ENCODE data around the gene FLYWCH1.

The FLYWCH1 gene, protein sequence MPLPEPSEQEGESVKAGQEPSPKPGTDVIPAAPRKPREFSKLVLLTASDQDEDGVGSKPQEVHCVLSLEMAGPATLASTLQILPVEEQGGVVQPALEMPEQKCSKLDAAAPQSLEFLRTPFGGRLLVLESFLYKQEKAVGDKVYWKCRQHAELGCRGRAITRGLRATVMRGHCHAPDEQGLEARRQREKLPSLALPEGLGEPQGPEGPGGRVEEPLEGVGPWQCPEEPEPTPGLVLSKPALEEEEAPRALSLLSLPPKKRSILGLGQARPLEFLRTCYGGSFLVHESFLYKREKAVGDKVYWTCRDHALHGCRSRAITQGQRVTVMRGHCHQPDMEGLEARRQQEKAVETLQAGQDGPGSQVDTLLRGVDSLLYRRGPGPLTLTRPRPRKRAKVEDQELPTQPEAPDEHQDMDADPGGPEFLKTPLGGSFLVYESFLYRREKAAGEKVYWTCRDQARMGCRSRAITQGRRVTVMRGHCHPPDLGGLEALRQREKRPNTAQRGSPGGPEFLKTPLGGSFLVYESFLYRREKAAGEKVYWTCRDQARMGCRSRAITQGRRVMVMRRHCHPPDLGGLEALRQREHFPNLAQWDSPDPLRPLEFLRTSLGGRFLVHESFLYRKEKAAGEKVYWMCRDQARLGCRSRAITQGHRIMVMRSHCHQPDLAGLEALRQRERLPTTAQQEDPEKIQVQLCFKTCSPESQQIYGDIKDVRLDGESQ

DNA sequence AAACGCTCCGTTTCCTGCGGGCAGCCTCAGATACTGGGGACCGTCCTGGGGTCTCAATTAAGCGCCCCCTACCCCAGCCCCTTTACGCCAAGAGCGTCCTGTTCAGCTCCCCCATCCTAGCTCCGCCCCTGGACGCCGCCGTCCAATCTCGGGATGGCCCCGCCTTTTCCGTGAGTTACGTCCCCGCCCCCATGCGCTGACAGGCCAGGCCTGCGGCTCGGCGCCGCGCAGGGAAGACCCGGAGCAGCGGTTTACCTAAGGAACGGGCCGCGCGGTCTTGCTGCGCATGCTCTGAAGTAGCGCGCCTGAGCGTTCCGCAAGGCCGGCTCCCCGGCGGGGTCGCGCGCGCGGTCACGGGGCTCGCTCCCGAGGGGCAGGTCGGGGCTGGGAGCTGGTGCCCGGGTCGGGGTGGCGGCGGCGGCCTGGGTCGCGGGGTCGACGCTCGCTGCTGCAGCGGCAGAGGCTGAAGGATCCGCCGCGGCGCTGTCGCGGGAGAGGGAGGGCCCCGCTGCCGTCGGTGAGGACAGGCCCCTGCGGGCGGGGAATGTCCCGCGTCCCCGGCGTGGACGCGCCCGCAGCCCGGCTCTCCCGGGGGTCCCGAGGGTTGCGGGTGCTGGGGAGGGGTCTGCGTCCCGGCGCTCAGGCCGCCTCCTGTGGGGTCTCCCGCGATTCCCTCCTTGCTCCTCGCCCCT is at the start of gene FLYWCH1:
Gene FLYWCH1, plus strand, starts transcription at position 294 of the 692 bp plus-strand sequence. CDS start 17,755 bp downstream, outside the sequence.
- in situ Hi-C loops (cut with MboI; ENCODE audit: low sequenced_read_pairs, unreplicated experiment), result no loop called here
- DNase-seq (ENCODE audit: low spot score), result peak; percentile 97
- TF ChIP-seq, protein P1, sequence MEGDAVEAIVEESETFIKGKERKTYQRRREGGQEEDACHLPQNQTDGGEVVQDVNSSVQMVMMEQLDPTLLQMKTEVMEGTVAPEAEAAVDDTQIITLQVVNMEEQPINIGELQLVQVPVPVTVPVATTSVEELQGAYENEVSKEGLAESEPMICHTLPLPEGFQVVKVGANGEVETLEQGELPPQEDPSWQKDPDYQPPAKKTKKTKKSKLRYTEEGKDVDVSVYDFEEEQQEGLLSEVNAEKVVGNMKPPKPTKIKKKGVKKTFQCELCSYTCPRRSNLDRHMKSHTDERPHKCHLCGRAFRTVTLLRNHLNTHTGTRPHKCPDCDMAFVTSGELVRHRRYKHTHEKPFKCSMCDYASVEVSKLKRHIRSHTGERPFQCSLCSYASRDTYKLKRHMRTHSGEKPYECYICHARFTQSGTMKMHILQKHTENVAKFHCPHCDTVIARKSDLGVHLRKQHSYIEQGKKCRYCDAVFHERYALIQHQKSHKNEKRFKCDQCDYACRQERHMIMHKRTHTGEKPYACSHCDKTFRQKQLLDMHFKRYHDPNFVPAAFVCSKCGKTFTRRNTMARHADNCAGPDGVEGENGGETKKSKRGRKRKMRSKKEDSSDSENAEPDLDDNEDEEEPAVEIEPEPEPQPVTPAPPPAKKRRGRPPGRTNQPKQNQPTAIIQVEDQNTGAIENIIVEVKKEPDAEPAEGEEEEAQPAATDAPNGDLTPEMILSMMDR (IDR thresholded peaks at IDR 0.05; ENCODE audit: borderline replicate concordance, control extremely low read depth, extremely low read depth, insufficient read depth, missing control alignments), result no peak

DNA sequence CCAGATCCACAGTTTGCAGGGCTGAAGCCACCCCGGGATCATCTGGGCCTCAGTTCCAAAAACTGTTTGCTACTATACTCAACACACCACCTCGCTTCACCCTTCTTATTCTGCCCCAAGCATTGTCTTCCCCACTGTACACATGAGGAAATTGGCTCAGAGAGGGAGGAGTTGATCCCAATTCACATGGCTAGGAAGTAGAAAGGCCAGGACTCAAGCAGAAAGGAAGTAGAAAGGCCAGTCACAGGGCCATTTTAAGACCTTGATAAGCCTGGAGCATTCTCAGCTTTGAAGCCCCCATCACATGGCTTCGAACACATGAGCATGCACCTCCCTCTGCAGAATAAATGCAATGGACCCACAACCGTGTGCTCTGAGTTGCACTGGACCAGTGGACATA is 46.1 kb upstream of the FLYWCH1 start:
- DNase-seq (ENCODE audit: low spot score), result no peak
- TF ChIP-seq, protein P1 (IDR thresholded peaks at IDR 0.05; ENCODE audit: borderline replicate concordance, control extremely low read depth, extremely low read depth, insufficient read depth, missing control alignments), result no peak
- in situ Hi-C loops (cut with MboI; ENCODE audit: low sequenced_read_pairs, unreplicated experiment), result no loop called here

DNA sequence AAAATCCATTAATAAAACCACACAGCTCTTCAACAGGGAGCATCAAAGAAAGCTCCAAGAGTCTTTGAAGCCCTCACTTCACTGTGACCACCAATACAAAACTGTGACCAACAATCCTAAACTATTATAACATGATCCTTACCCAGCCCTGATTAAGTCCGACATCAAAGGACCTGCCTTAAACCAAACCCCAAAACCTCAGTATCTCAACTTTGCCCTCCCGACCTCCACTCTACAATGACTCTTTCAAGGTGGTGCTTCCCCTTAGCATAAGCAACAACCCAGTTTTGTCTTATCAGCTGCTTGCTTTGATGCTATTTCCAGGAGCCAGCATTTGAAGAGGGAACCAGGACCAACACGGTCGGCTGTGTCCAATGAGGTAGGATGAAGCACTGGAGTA is 45.3 kb upstream of the FLYWCH1 start:
- TF ChIP-seq, protein P1 (IDR thresholded peaks at IDR 0.05; ENCODE audit: borderline replicate concordance, control extremely low read depth, extremely low read depth, insufficient read depth, missing control alignments), result no peak
- no peak for DNase-seq (ENCODE audit: low spot score)
- in situ Hi-C loops (cut with MboI; ENCODE audit: low sequenced_read_pairs, unreplicated experiment), result no loop called here

DNA sequence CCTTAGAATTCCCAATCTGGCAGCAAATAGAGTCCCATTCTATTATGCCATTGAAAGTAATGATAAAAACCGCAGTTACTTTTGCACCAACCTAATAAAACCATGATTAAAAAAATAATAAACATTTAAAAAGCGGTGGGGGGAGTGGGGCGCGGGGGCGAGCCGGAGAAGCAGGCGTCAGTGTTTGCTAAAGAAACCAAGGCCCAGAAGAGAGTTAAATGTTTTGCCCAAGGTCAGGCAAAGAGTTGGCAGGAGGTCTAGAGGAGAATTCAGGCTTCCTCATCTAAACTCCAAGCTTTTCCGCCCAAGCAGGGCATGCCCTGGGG is 44.1 kb upstream of the FLYWCH1 start:
- DNase-seq (ENCODE audit: low spot score), result no peak
- TF ChIP-seq, protein P1 (IDR thresholded peaks at IDR 0.05; ENCODE audit: borderline replicate concordance, control extremely low read depth, extremely low read depth, insufficient read depth, missing control alignments), result no peak
- in situ Hi-C loops (cut with MboI; ENCODE audit: low sequenced_read_pairs, unreplicated experiment), result no loop called here

DNA sequence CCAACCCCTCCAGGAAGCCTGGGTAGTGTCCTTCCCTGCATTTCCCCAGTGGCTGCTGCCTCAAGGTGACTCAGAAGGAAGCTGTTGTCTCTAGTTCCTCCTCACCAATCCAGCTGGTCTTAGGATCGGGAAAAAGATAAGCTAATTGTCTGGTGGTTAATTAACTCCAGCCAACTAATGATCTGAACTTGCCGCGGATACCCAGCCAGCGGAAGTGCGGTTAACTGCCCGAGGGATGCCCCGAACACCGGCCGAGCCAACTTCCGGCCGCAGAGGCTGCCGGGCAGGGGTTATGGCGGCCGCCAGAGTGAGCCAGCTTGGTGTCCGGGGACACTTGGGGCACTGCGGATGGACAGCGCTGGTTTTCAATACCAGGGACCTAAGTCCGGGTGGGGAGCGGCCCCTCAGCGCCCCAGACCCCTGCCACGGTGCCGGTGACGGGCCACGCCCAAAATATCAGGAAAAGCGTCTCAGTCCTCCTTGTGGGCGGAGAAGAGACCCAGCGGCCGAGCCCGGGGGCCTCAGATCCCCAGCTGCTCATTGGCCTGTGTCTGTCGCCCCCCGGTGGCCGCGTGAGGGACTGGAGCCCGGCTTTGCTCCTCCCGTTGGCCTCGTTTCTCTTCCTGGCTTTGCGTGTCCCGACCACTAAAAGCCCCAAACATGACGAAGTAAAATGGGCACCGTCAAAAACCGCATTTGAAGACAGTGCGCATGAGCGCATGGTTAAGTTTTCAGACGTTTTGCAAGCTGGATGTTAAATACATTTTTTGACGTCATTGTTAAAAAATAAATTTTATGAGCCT is 43.5 kb upstream of the FLYWCH1 start:
- in situ Hi-C loops (cut with MboI; ENCODE audit: low sequenced_read_pairs, unreplicated experiment), result no loop called here
- TF ChIP-seq, protein P1 (IDR thresholded peaks at IDR 0.05; ENCODE audit: borderline replicate concordance, control extremely low read depth, extremely low read depth, insufficient read depth, missing control alignments), result peak; percentile 95
- peak; percentile 98 for DNase-seq (ENCODE audit: low spot score)

DNA sequence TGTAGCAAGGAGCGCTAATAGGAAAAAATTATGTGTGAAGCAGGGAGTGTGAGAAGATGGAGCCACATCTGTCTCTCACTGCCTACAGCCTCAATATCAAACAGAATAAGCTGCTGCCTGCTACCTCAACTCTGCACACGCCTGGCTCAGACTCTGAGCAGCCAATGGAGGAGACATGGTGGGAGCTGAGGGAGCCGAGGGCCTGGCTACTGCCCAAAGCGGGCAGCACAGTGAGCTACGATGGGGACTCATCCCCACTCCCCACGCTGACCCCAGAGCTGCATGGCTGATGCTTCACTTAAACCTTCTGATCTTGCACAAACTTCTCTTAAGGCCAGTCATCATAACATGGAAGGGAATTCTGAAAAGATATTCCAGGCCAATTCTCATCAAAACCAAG is 39.8 kb upstream of the FLYWCH1 start:
- TF ChIP-seq, protein P1 (IDR thresholded peaks at IDR 0.05; ENCODE audit: borderline replicate concordance, control extremely low read depth, extremely low read depth, insufficient read depth, missing control alignments), result no peak
- no peak for DNase-seq (ENCODE audit: low spot score)
- in situ Hi-C loops (cut with MboI; ENCODE audit: low sequenced_read_pairs, unreplicated experiment), result no loop called here
